ENCODE results near the gene PHKA2.

Gene PHKA2

GRCh38 chrX:18898492-18898891 is 85.4 kb downstream of the PHKA2 start:
- CTCF ChIA-PET: interaction anchor here (1.3 kb wide), 1 partner anchor 488 kb away, joined by 5 read pairs; no protein-coding TSS in a partner anchor
- no peak overlapping the region for H3K4me3 ChIP-seq (ENCODE audit: low read depth, low read length)
- DNase-seq (ENCODE audit: low read depth, low spot score): no peak
- no peak for TF ChIP-seq CTCF (IDR thresholded peaks at IDR 0.05; ENCODE audit: insufficient read depth, low read length, missing control alignments)
- POLR2A ChIA-PET: no interaction called here

- POLR2A ChIA-PET: no interaction called here
- DNase-seq (ENCODE audit: low read depth, low spot score): no peak
- H3K4me3 ChIP-seq (ENCODE audit: low read depth, low read length): no peak overlapping the region
- CTCF ChIA-PET: interaction anchor here (1.3 kb wide), 1 partner anchor 488 kb away, joined by 5 read pairs; no protein-coding TSS in a partner anchor
- TF ChIP-seq CTCF (IDR thresholded peaks at IDR 0.05; ENCODE audit: insufficient read depth, low read length, missing control alignments): no peak
Observed at GRCh38 chrX:18898091-18898490, 85.8 kb downstream of the PHKA2 start.

GRCh38 chrX:18897611-18898010 is 86.3 kb downstream of the PHKA2 start:
- no peak for DNase-seq (ENCODE audit: low read depth, low spot score)
- CTCF ChIA-PET: no interaction called here
- H3K4me3 ChIP-seq (ENCODE audit: low read depth, low read length): no peak overlapping the region
- POLR2A ChIA-PET: no interaction called here
- TF ChIP-seq CTCF (IDR thresholded peaks at IDR 0.05; ENCODE audit: insufficient read depth, low read length, missing control alignments): no peak

GRCh38 chrX:18896680-18897544 is 87.0 kb downstream of the PHKA2 start:
- TF ChIP-seq CTCF (IDR thresholded peaks at IDR 0.05; ENCODE audit: insufficient read depth, low read length, missing control alignments): no peak
- CTCF ChIA-PET: no interaction called here
- POLR2A ChIA-PET: no interaction called here
- no peak overlapping the region for H3K4me3 ChIP-seq (ENCODE audit: low read depth, low read length)
- no peak for DNase-seq (ENCODE audit: low read depth, low spot score)

GRCh38 chrX:18895189-18895951 is 88.5 kb downstream of the PHKA2 start:
- peak; percentile 21 for TF ChIP-seq CTCF (IDR thresholded peaks at IDR 0.05; ENCODE audit: insufficient read depth, low read length, missing control alignments)
- DNase-seq (ENCODE audit: low read depth, low spot score): no peak
- H3K4me3 ChIP-seq (ENCODE audit: low read depth, low read length): no peak overlapping the region
- ChIA-PET POLR2A (no interaction called here), CTCF (interaction anchor here (0.6 to 1.4 kb wide), 3 partner anchors 8 to 484 kb away, joined by 3 to 6 read pairs (median 5); no protein-coding TSS in a partner anchor)

- ChIA-PET POLR2A (no interaction called here), CTCF (no interaction called here)
- H3K4me3 ChIP-seq (ENCODE audit: low read depth, low read length): no peak overlapping the region
- DNase-seq (ENCODE audit: low read depth, low spot score): no peak
- TF ChIP-seq CTCF (IDR thresholded peaks at IDR 0.05; ENCODE audit: insufficient read depth, low read length, missing control alignments): no peak
Observed at GRCh38 chrX:18894156-18894555, 89.8 kb downstream of the PHKA2 start.
